ENCODE data around the gene NRIP1.

The NRIP1 gene

GRCh38 chr21:14947613-14948160 lies 117.1 kb downstream of the NRIP1 start:
- no peak for TF ChIP-seq CEBPB (IDR thresholded peaks at IDR 0.05)
- no peak for TF ChIP-seq EGR1 (IDR thresholded peaks at IDR 0.05)
- TF ChIP-seq RAD21 (IDR thresholded peaks at IDR 0.05; ENCODE audit: low read depth), result no peak
- TF ChIP-seq YY1 (IDR thresholded peaks at IDR 0.05; ENCODE audit: low read depth), result no peak
- no peak for TF ChIP-seq EP300 (IDR thresholded peaks at IDR 0.05; ENCODE audit: borderline replicate concordance)
- no peak for TF ChIP-seq CREB1 (IDR thresholded peaks at IDR 0.05; ENCODE audit: low read depth)
- TF ChIP-seq NFIC (IDR thresholded peaks at IDR 0.05), result no peak
- TF ChIP-seq TEAD4 (IDR thresholded peaks at IDR 0.05), result no peak
- TF ChIP-seq USF1 (IDR thresholded peaks at IDR 0.05), result no peak
- no peak for TF ChIP-seq FOXM1 (IDR thresholded peaks at IDR 0.05; ENCODE audit: borderline replicate concordance, low read depth)
- TF ChIP-seq MAX (IDR thresholded peaks at IDR 0.05), result no peak
- TF ChIP-seq REST (IDR thresholded peaks at IDR 0.05; ENCODE audit: low read depth), result no peak
- no peak for TF ChIP-seq TAF1 (IDR thresholded peaks at IDR 0.05; ENCODE audit: low read depth)
- TF ChIP-seq ZBTB7A (IDR thresholded peaks at IDR 0.05; ENCODE audit: low read depth), result no peak
- TF ChIP-seq TCF12 (IDR thresholded peaks at IDR 0.05; ENCODE audit: low read depth), result no peak

GRCh38 chr21:14945176-14945575 lies 119.6 kb downstream of the NRIP1 start:
- TF ChIP-seq RAD21 (IDR thresholded peaks at IDR 0.05; ENCODE audit: low read depth), result no peak

GRCh38 chr21:14943616-14944015 lies 121.2 kb downstream of the NRIP1 start:
- no peak for TF ChIP-seq CEBPB (IDR thresholded peaks at IDR 0.05)
- no peak for TF ChIP-seq YY1 (IDR thresholded peaks at IDR 0.05; ENCODE audit: low read depth)
- no peak for TF ChIP-seq TCF12 (IDR thresholded peaks at IDR 0.05; ENCODE audit: low read depth)
- no peak for TF ChIP-seq EGR1 (IDR thresholded peaks at IDR 0.05)
- TF ChIP-seq TEAD4 (IDR thresholded peaks at IDR 0.05), result no peak
- TF ChIP-seq USF1 (IDR thresholded peaks at IDR 0.05), result no peak
- TF ChIP-seq CREB1 (IDR thresholded peaks at IDR 0.05; ENCODE audit: low read depth), result no peak
- no peak for TF ChIP-seq REST (IDR thresholded peaks at IDR 0.05; ENCODE audit: low read depth)
- no peak for TF ChIP-seq NFIC (IDR thresholded peaks at IDR 0.05)
- no peak for TF ChIP-seq FOXM1 (IDR thresholded peaks at IDR 0.05; ENCODE audit: borderline replicate concordance, low read depth)
- TF ChIP-seq ZBTB7A (IDR thresholded peaks at IDR 0.05; ENCODE audit: low read depth), result no peak

- TF ChIP-seq TAF1 (IDR thresholded peaks at IDR 0.05; ENCODE audit: low read depth) (no peak), TCF12 (IDR thresholded peaks at IDR 0.05; ENCODE audit: low read depth) (no peak), TEAD4 (IDR thresholded peaks at IDR 0.05) (no peak)
Measured at GRCh38 chr21:14942801-14943490, 121.9 kb downstream of the NRIP1 start.

GRCh38 chr21:14926186-14926585 lies 138.6 kb downstream of the NRIP1 start:
- TF ChIP-seq TCF12 (IDR thresholded peaks at IDR 0.05; ENCODE audit: low read depth) (no peak), YY1 (IDR thresholded peaks at IDR 0.05; ENCODE audit: low read depth) (no peak), MAX (IDR thresholded peaks at IDR 0.05) (no peak), FOXM1 (IDR thresholded peaks at IDR 0.05; ENCODE audit: borderline replicate concordance, low read depth) (no peak), RAD21 (IDR thresholded peaks at IDR 0.05; ENCODE audit: low read depth) (no peak), NFIC (IDR thresholded peaks at IDR 0.05) (no peak), USF1 (IDR thresholded peaks at IDR 0.05) (no peak), EGR1 (IDR thresholded peaks at IDR 0.05) (no peak), ZBTB7A (IDR thresholded peaks at IDR 0.05; ENCODE audit: low read depth) (no peak), CEBPB (IDR thresholded peaks at IDR 0.05) (no peak)

GRCh38 chr21:14923468-14923867 lies 141.3 kb downstream of the NRIP1 start:
- TF ChIP-seq USF1 (IDR thresholded peaks at IDR 0.05), result no peak
- no peak for TF ChIP-seq RAD21 (IDR thresholded peaks at IDR 0.05; ENCODE audit: low read depth)
- no peak for TF ChIP-seq CREB1 (IDR thresholded peaks at IDR 0.05; ENCODE audit: low read depth)
- no peak for TF ChIP-seq ZBTB7A (IDR thresholded peaks at IDR 0.05; ENCODE audit: low read depth)
- TF ChIP-seq EP300 (IDR thresholded peaks at IDR 0.05; ENCODE audit: borderline replicate concordance), result no peak
- TF ChIP-seq MAX (IDR thresholded peaks at IDR 0.05), result no peak
